Testis (tissue), 3 donors: Measurements from ENCODE around the gene MON1B. TPM values are rescaled to one million over a fixed set of nuclear protein-coding genes. Genes with fewer than 3 reads are reported as not detected.
"Not testable (repeated sequence)": the region's sequence is repeated elsewhere in the genome, so short reads cannot be mapped to it uniquely, and the experiment has no call there.

Experiments used
- DNase-seq: peaks from one replicate; pipeline ENCODE4 v3.0.0-alpha.2; 2019
- H3K27ac ChIP-seq, 2 donors: fragments of 200-600 bp; sonication (generic); one replicate each; pipeline ENCODE4 v1.5.1; 2019
- H3K27me3 ChIP-seq: fragments of 200-600 bp; sonication (generic); one replicate; pipeline ENCODE4 v1.5.1; 2019
- H3K36me3 ChIP-seq: fragments of 200-600 bp; sonication (generic); one replicate; pipeline ENCODE4 v1.5.1; 2017; ENCODE audit warnings: low read depth; ENCODE audit errors: missing control alignments
- H3K4me1 ChIP-seq: fragments of 200-600 bp; sonication (generic); one replicate; pipeline ENCODE4 v1.5.1; 2019
- H3K4me3 ChIP-seq, 2 donors: fragments of 200-600 bp; sonication (generic); one replicate each; pipeline ENCODE4 v1.5.1; 2017 to 2019
- H3K9me3 ChIP-seq: fragments of 200-600 bp; sonication (generic); one replicate; pipeline ENCODE4 v1.5.1; 2017
- CTCF ChIP-seq, 3 experiments: fragments of 450-650 bp in 2 of 3; fragments of 200-600 bp in 1 of 3; sonication (generic) in 1 of 3; IDR thresholded peaks; one replicate each; pipeline ENCODE4 v1.5.1; 2016 to 2019; ENCODE audit warnings: antibody characterized with exemption in 3 of 3, mild to moderate bottlenecking in 2 of 3, moderate library complexity in 1 of 3
- POLR2A ChIP-seq: fragments of 450-650 bp; IDR thresholded peaks from one replicate; pipeline ENCODE4 v1.6.1; 2017; ENCODE audit warnings: antibody characterized with exemption, mild to moderate bottlenecking, moderate library complexity
- WGBS, 2 donors: methylation state at CpG; one replicate each; pipeline ENCODE4 v1.1.5; 2018; 5-methylcytosine and 5-hydroxymethylcytosine counted together
- intact Hi-C: fragments of 100-400 bp; cut with DNase I; formaldehyde crosslinking; loops from one replicate; pipeline ENCODE4 v1.15.1; 2023; ENCODE audit warnings: low total_unique reads
- polyA plus RNA-seq: library from polyadenylated mRNA; stranded (reverse); fragments of 350-450 nt; fragmentation: Illumina TruSeq; extraction: RNeasy Lipid Tissue Mini Kit (QIAGEN cat#74804); gene quantifications from one replicate; pipeline ENCODE4 v1.2.3, GENCODE V29; 2014; ENCODE audit warnings: low read depth, low replicate concordance; ENCODE audit not compliant: insufficient read depth
- total RNA-seq, 2 donors: library from RNA; depleted of rRNA; stranded (reverse); fragments of >200 nt; gene quantifications; one replicate each; pipeline ENCODE4 v1.2.3, GENCODE V29; 2016

The MON1B gene
- total and polyA plus RNA-seq, 3 donors from 2014 or later, result 18.6 to 30.5 (median 25.4) TPM

DNA sequence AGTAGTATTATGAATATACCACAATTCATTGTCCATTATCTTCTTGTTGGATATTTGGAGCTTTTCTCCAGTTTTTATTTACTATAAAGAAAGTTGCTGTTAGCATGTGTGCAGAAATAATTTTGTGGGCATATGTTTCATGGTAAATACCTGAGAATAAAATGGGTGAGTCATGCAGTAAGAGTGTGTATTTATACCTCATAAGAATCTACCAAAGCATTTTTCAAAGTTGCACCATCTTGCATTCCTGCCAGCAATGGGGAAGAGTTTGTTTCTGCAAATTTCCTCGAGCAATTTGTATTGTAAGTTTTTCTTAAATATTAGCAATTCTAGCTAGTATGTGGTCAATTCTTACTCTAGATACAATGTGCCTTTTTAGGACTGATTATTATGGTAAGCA lies 7.9 kb upstream of the MON1B start:
- WGBS, 2 donors, result 58 to 81% methylated on average over 1 of the region's 1 CpG
- no peaks in the 10 kb centered on the region for H3K9me3 ChIP-seq
- H3K4me3 ChIP-seq, result no peak overlapping the region
- no peaks in the 10 kb centered on the region for H3K36me3 ChIP-seq
- no peaks in the 10 kb centered on the region for H3K27me3 ChIP-seq
- no peaks in the 10 kb centered on the region for H3K4me1 ChIP-seq
- no peak for DNase-seq
- H3K27ac ChIP-seq, result no peak overlapping the region
- intact Hi-C loops, result no loop called here
- TF ChIP-seq CTCF (IDR thresholded peaks at IDR 0.05) (no peak), POLR2A (no peak)

- H3K36me3 ChIP-seq, DNase-seq, H3K4me1 ChIP-seq, H3K27ac ChIP-seq, H3K4me3 ChIP-seq, H3K9me3 ChIP-seq, H3K27me3 ChIP-seq, intact Hi-C loops: not testable (repeated sequence)
- 94% methylated on average over 1 of the region's 1 CpG for WGBS, 2 donors
Measured at GRCh38 chr16:77186298-77186697, 4.7 kb upstream of the MON1B start.

- H3K9me3 ChIP-seq, result no peaks in the 10 kb centered on the region
- WGBS, 2 donors, result 0% methylated on average over 5 to 17 of the region's 19 CpGs
Measured at GRCh38 chr16:77190190-77190477, 856 bp upstream of the MON1B start.

GRCh38 chr16:77191259-77191969 lies 424 bp downstream of the MON1B start:
- 5 to 6% methylated on average over 21 to 24 of the region's 24 CpGs for WGBS, 2 donors
- H3K27me3 ChIP-seq, result no peaks in the 10 kb centered on the region
- intact Hi-C loops, result no loop called here
- peak overlapping the region; percentile 88 to 93 for H3K27ac ChIP-seq
- TF ChIP-seq POLR2A, result no peak
- no peak for TF ChIP-seq CTCF (IDR thresholded peaks at IDR 0.05)
- peaks cover 11% of the 10 kb centered on the region for H3K4me1 ChIP-seq
- no peak for DNase-seq
- H3K9me3 ChIP-seq, result no peaks in the 10 kb centered on the region
- H3K36me3 ChIP-seq, result no peaks in the 10 kb centered on the region
- H3K4me3 ChIP-seq, result peak overlapping the region; percentile 85 to 94

More at GRCh38 chr16:77190190-77190477, 856 bp upstream of the MON1B start:
- no peak for DNase-seq
- TF ChIP-seq POLR2A (no peak), CTCF (IDR thresholded peaks at IDR 0.05) (no peak)
- Histone ChIP-seq H3K27ac (peak overlapping the region; percentile 88 to 93), H3K27me3 (no peaks in the 10 kb centered on the region), H3K36me3 (no peaks in the 10 kb centered on the region), H3K4me3 (peak overlapping the region; percentile 85 to 94), H3K4me1 (peaks cover 11% of the 10 kb centered on the region)
- intact Hi-C loops, result no loop called here

DNA sequence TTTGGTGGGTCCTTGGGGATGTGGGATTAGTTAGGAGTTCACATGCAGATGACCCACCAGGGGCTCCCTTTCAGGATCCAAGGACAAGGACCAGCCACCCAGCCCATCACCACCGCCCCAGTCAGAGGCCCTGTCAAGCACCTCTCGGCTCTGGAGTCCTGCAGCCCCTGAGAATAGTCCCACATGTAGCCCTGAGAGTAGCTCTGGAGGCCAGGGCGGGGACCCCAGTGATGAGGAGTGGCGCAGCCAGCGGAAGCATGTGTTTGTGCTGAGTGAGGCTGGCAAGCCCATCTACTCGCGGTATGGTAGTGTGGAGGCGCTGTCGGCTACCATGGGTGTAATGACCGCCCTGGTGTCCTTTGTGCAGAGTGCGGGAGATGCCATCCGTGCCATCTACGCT lies 2.4 kb downstream of the MON1B start:
- DNase-seq, result no peak
- 94 to 98% methylated on average over 13 of the region's 13 CpGs for WGBS, 2 donors

More for the DNA sequence above, 2.4 kb downstream of the MON1B start:
- Histone ChIP-seq H3K27me3 (no peaks in the 10 kb centered on the region), H3K27ac (no peak overlapping the region), H3K9me3 (no peaks in the 10 kb centered on the region), H3K36me3 (no peaks in the 10 kb centered on the region), H3K4me1 (peaks cover 11% of the 10 kb centered on the region), H3K4me3 (no peak overlapping the region)
- intact Hi-C loops, result no loop called here
- TF ChIP-seq POLR2A, result no peak
- no peak for TF ChIP-seq CTCF (IDR thresholded peaks at IDR 0.05)
